ENCODE results near the gene NPBWR2. TPM values are rescaled to one million over a fixed set of nuclear protein-coding genes. Genes with fewer than 3 reads are reported as not detected.

NPBWR2 gene
- total RNA-seq, 4 donors from 2014 or later = not detected

GRCh38 chr20:64103871-64104666 lies 3.3 kb downstream of the NPBWR2 start:
- in situ Hi-C loops (cut with MboI; ENCODE audit: low pct_ligation_motif_present in 1 of 4, low pct_unique_long_range_greater_than_20kb in 1 of 4, low sequenced_read_pairs in 3 of 4) = no loop called here

GRCh38 chr20:64102647-64103354 lies 4.6 kb downstream of the NPBWR2 start:
- DNase-seq = no peak
- TF ChIP-seq EP300 (IDR thresholded peaks at IDR 0.05; ENCODE audit: low read depth) (no peak), CTCF (IDR thresholded peaks at IDR 0.05) (no peak), POLR2A (IDR thresholded peaks at IDR 0.05) (no peak), POLR2AphosphoS5 (IDR thresholded peaks at IDR 0.05) (no peak)
- intact Hi-C loops (cut with DNase I; ENCODE audit: low total_unique reads) = no loop called here
- Histone ChIP-seq H3K4me1 (peaks cover 0 to 10% (median 7%) of the 10 kb centered on the region in 4 donors), H3K9me3 (no peaks in the 10 kb centered on the region), H3K4me3 (peak overlapping the region in 1 of 4 donors; percentile 50), H3K27ac (no peak overlapping the region), H3K27me3 (peaks cover 44% of the 10 kb centered on the region), H3K36me3 (no peaks in the 10 kb centered on the region)
- in situ Hi-C loops (cut with MboI; ENCODE audit: low pct_ligation_motif_present in 1 of 4, low pct_unique_long_range_greater_than_20kb in 1 of 4, low sequenced_read_pairs in 3 of 4) = no loop called here
- WGBS, 2 donors (ENCODE audit: low coverage in 1 of 2) = 22 to 79% methylated on average over 3 to 29 of the region's 30 CpGs

More at GRCh38 chr20:64103871-64104666, 3.3 kb downstream of the NPBWR2 start:
- no peaks in the 10 kb centered on the region for H3K36me3 ChIP-seq
- H3K27ac ChIP-seq = no peak overlapping the region
- H3K4me3 ChIP-seq = no peak overlapping the region
- TF ChIP-seq CTCF (IDR thresholded peaks at IDR 0.05) (no peak), POLR2AphosphoS5 (IDR thresholded peaks at IDR 0.05) (no peak), EP300 (IDR thresholded peaks at IDR 0.05; ENCODE audit: low read depth) (no peak), POLR2A (IDR thresholded peaks at IDR 0.05) (no peak)
- H3K27me3 ChIP-seq = peaks cover 43% of the 10 kb centered on the region
- no peaks in the 10 kb centered on the region for H3K9me3 ChIP-seq
- intact Hi-C loops (cut with DNase I; ENCODE audit: low total_unique reads) = no loop called here
- WGBS, 2 donors (ENCODE audit: low coverage in 1 of 2) = 74 to 77% methylated on average over 7 to 20 of the region's 20 CpGs
- peak; percentile 3 for DNase-seq
- H3K4me1 ChIP-seq = peaks cover 0 to 10% (median 7%) of the 10 kb centered on the region in 4 donors

GRCh38 chr20:64101731-64102621 lies 5.4 kb downstream of the NPBWR2 start:
- peaks cover 44% of the 10 kb centered on the region for H3K27me3 ChIP-seq
- H3K4me3 ChIP-seq = peak overlapping the region in 2 of 4 donors; percentile 21 to 50
- peak; percentile 41 for DNase-seq
- in situ Hi-C loops (cut with MboI; ENCODE audit: low pct_ligation_motif_present in 1 of 4, low pct_unique_long_range_greater_than_20kb in 1 of 4, low sequenced_read_pairs in 3 of 4) (no loop called here), intact Hi-C loops (cut with DNase I; ENCODE audit: low total_unique reads) (no loop called here)
- H3K9me3 ChIP-seq = no peaks in the 10 kb centered on the region
- WGBS, 2 donors (ENCODE audit: low coverage in 1 of 2) = 11% methylated on average over 40 of the region's 64 CpGs; no CpG with 5 or more reads in 1 of the 2 donors
- H3K27ac ChIP-seq = no peak overlapping the region
- no peaks in the 10 kb centered on the region for H3K36me3 ChIP-seq
- TF ChIP-seq POLR2AphosphoS5 (IDR thresholded peaks at IDR 0.05) = no peak
- TF ChIP-seq CTCF (IDR thresholded peaks at IDR 0.05) = peak; percentile 26 to 67 (median 56)
- peaks cover 0 to 10% (median 7%) of the 10 kb centered on the region in 4 donors for H3K4me1 ChIP-seq

Measured in transverse colon (tissue), 4 donors.